IMR-90 (cell line): ENCODE data around the gene DLX1. TPM values are rescaled to one million over a fixed set of nuclear protein-coding genes. Genes with fewer than 3 reads are reported as not detected.

Experiments
- ATAC-seq: fragments of 200-7000 bp; cut with Tn5 transposase; 2 replicates; pipeline ENCODE4 v1.9.1; 2020; ENCODE audit warnings: low read depth, mild to moderate bottlenecking, moderate library complexity
- BruUV-seq: library from RNA; stranded (reverse); fragments of 400-500 nt; replicated peaks from 2 replicates; lab custom pipeline; 2021; lab: Mats Ljungman, UMichigan
- CTCF ChIA-PET: fragments of 300-600 bp; formaldehyde crosslinking; extraction: SDS; loops from one replicate; lab custom pipeline; 2021; ENCODE audit warnings: antibody characterized with exemption; lab: Yijun Ruan, JAX
- POLR2A ChIA-PET: fragments of 300-600 bp; sonication (Branson Sonifier 250); formaldehyde crosslinking; loops from one replicate; lab custom pipeline; 2022; ENCODE audit warnings: antibody characterized with exemption; ENCODE audit not compliant: unreplicated experiment; lab: Charles Lee
- DNase-seq: peaks from one replicate; pipeline ENCODE4 v3.0.0; 2013
- H2AFZ ChIP-seq: replicated peaks from 2 replicates; pipeline ENCODE3; 2013; ENCODE audit warnings: low read length, mild to moderate bottlenecking; ENCODE audit not compliant: poor library complexity
- H2AK5ac ChIP-seq: 2 replicates; pipeline ENCODE4 v1.6.1; 2013; ENCODE audit warnings: low read depth, low read length, inconsistent platforms
- H2AK9ac ChIP-seq: replicated peaks from 2 replicates; pipeline ENCODE3; 2013; ENCODE audit warnings: mild to moderate bottlenecking, low read depth, low read length, moderate library complexity; ENCODE audit not compliant: poor library complexity
- H2BK120ac ChIP-seq: 2 replicates; pipeline ENCODE4 v1.6.1; 2013; ENCODE audit warnings: low read depth, low read length, inconsistent platforms
- H2BK15ac ChIP-seq: 3 replicates; pipeline ENCODE4 v1.6.1; 2013; ENCODE audit warnings: low read depth, low read length, inconsistent platforms
- H2BK20ac ChIP-seq: 2 replicates; pipeline ENCODE4 v1.6.1; 2013; ENCODE audit warnings: low read depth, mild to moderate bottlenecking, inconsistent platforms, low read length, moderate library complexity
- H2BK5ac ChIP-seq: 2 replicates; pipeline ENCODE4 v1.6.1; 2013; ENCODE audit warnings: mild to moderate bottlenecking, low read depth, low read length, inconsistent platforms; ENCODE audit not compliant: poor library complexity, severe bottlenecking
- H3K14ac ChIP-seq: replicated peaks from 2 replicates; pipeline ENCODE4 v1.6.1; 2013; ENCODE audit warnings: low read depth, low read length, inconsistent platforms
- H3K18ac ChIP-seq: 2 replicates; pipeline ENCODE4 v1.6.1; 2013; ENCODE audit warnings: low read depth, low read length, control low read depth
- H3K23ac ChIP-seq: 2 replicates; pipeline ENCODE4 v1.6.1; 2013; ENCODE audit warnings: low read depth, low read length, inconsistent platforms
- H3K27ac ChIP-seq: 2 replicates; pipeline ENCODE4 v1.5.1; 2013; ENCODE audit warnings: mild to moderate bottlenecking, control low read depth, low read length; ENCODE audit not compliant: insufficient read depth
- H3K27me3 ChIP-seq: 2 replicates; pipeline ENCODE4 v1.6.1; 2013; ENCODE audit warnings: low read length; ENCODE audit not compliant: control insufficient read depth, insufficient read depth
- H3K36me3 ChIP-seq: 2 replicates; pipeline ENCODE4 v1.6.1; 2013; ENCODE audit warnings: low read length, mixed read lengths; ENCODE audit not compliant: control insufficient read depth, insufficient read depth
- H3K4ac ChIP-seq: 2 replicates; pipeline ENCODE4 v1.6.1; 2013; ENCODE audit warnings: low read depth, low read length, inconsistent platforms
- H3K4me1 ChIP-seq: 2 replicates; pipeline ENCODE4 v1.6.1; 2013; ENCODE audit warnings: low read length, mixed read lengths; ENCODE audit not compliant: control insufficient read depth, insufficient read depth
- H3K4me2 ChIP-seq: 2 replicates; pipeline ENCODE4 v1.6.1; 2013; ENCODE audit warnings: low read depth, mild to moderate bottlenecking, control low read depth, low read length, moderate library complexity
- H3K4me3 ChIP-seq: 2 replicates; pipeline ENCODE4 v1.5.1; 2013; ENCODE audit warnings: low read depth, mild to moderate bottlenecking, control low read depth, low read length, moderate library complexity; ENCODE audit not compliant: insufficient read depth
- H3K56ac ChIP-seq: 2 replicates; pipeline ENCODE4 v1.6.1; 2013; ENCODE audit warnings: low read length, inconsistent platforms; ENCODE audit not compliant: insufficient read depth; ENCODE audit errors: extremely low read depth
- H3K79me1 ChIP-seq, 2 experiments: 2 replicates each; pipeline ENCODE4 v1.6.1; 2013; ENCODE audit warnings: low read length in 2 of 2, inconsistent platforms in 1 of 2, low read depth in 1 of 2
- H3K9ac ChIP-seq: 2 replicates; pipeline ENCODE4 v1.6.1; 2013; ENCODE audit warnings: low read depth, low read length, control low read depth
- H3K9me1 ChIP-seq: 2 replicates; pipeline ENCODE4 v1.6.1; 2013; ENCODE audit warnings: low read length, inconsistent platforms; ENCODE audit not compliant: insufficient read depth
- H3K9me3 ChIP-seq: 2 replicates; pipeline ENCODE4 v1.6.1; 2013; ENCODE audit warnings: low read length; ENCODE audit not compliant: control insufficient read depth, insufficient read depth
- H4K20me1 ChIP-seq: 2 replicates; pipeline ENCODE4 v1.6.1; 2013; ENCODE audit warnings: low read length, inconsistent platforms; ENCODE audit not compliant: insufficient read depth
- H4K5ac ChIP-seq: 2 replicates; pipeline ENCODE4 v1.6.1; 2013; ENCODE audit warnings: mild to moderate bottlenecking, low read depth, low read length, control low read depth
- H4K8ac ChIP-seq, 2 experiments: 2 replicates each; pipeline ENCODE4 v1.6.1; 2013; ENCODE audit warnings: low read depth in 2 of 2, low read length in 2 of 2, control low read depth in 1 of 2, inconsistent platforms in 1 of 2
- H4K91ac ChIP-seq: 2 replicates; pipeline ENCODE4 v1.6.1; 2013; ENCODE audit warnings: low read depth, low read length, inconsistent platforms; ENCODE audit not compliant: insufficient read depth
- BHLHE40 ChIP-seq: fragments of 150-350 bp; IDR thresholded peaks from 2 replicates; pipeline ENCODE4 v1.6.1; 2016; ENCODE audit warnings: mild to moderate bottlenecking, low read depth, low read length
- CEBPB ChIP-seq: IDR thresholded peaks from 2 replicates; pipeline ENCODE4 v1.6.1; 2012; ENCODE audit warnings: low read depth, low read length, improper control_type of control experiment
- CHD1 ChIP-seq: IDR thresholded peaks from 2 replicates; pipeline ENCODE4 v1.6.1; 2012; ENCODE audit warnings: low read depth, low read length, improper control_type of control experiment
- ELK1 ChIP-seq: fragments of 150-350 bp; IDR thresholded peaks from 2 replicates; pipeline ENCODE4 v1.6.1; 2016; ENCODE audit warnings: low read depth, mild to moderate bottlenecking, low read length, moderate library complexity, borderline replicate concordance
- FOS ChIP-seq: fragments of 150-350 bp; IDR thresholded peaks from 2 replicates; pipeline ENCODE4 v1.6.1; 2016; ENCODE audit warnings: low read depth, low read length
- MAFK ChIP-seq: IDR thresholded peaks from 2 replicates; pipeline ENCODE4 v1.6.1; 2012; ENCODE audit warnings: low read depth, low read length, improper control_type of control experiment
- MAZ ChIP-seq: IDR thresholded peaks from 2 replicates; pipeline ENCODE4 v1.6.1; 2012; ENCODE audit warnings: low read depth, mild to moderate bottlenecking, low read length, improper control_type of control experiment, moderate library complexity, borderline replicate concordance
- MXI1 ChIP-seq: IDR thresholded peaks from 2 replicates; pipeline ENCODE4 v1.6.1; 2012; ENCODE audit warnings: low read depth, mild to moderate bottlenecking, low read length, moderate library complexity, borderline replicate concordance
- NFE2L2 ChIP-seq: fragments of 150-350 bp; IDR thresholded peaks from 2 replicates; pipeline ENCODE4 v1.6.1; 2016; ENCODE audit warnings: low read depth, mild to moderate bottlenecking, low read length
- POLR2A ChIP-seq: IDR thresholded peaks from 2 replicates; pipeline ENCODE4 v1.6.1; 2012; ENCODE audit warnings: mild to moderate bottlenecking, low read depth, low read length
- RAD21 ChIP-seq: IDR thresholded peaks from 2 replicates; pipeline ENCODE4 v1.6.1; 2012; ENCODE audit warnings: low read length, improper control_type of control experiment
- RCOR1 ChIP-seq: IDR thresholded peaks from 2 replicates; pipeline ENCODE4 v1.6.1; 2012; ENCODE audit warnings: mild to moderate bottlenecking, low read length, improper control_type of control experiment; ENCODE audit not compliant: insufficient replicate concordance
- RFX5 ChIP-seq: IDR thresholded peaks from 2 replicates; pipeline ENCODE4 v1.8.0; 2012; ENCODE audit warnings: low read depth, mild to moderate bottlenecking, low read length, moderate library complexity
- SMC3 ChIP-seq: fragments of 150-350 bp; IDR thresholded peaks from 2 replicates; pipeline ENCODE4 v1.6.1; 2016; ENCODE audit warnings: low read depth, mild to moderate bottlenecking, antibody characterized with exemption, low read length, moderate library complexity
- WGBS, 2 experiments: methylation state at CpG; one replicate each; pipeline versions ENCODE4 v1.1.5 to v1.1.7; 2013; ENCODE audit warnings: missing lambda C conversion rate in 2 of 2; ENCODE audit not compliant: insufficient read length in 1 of 2; ENCODE audit errors: extremely low coverage in 2 of 2; 5-methylcytosine and 5-hydroxymethylcytosine counted together
- dilution Hi-C: fragments of 300-500 bp; cut with HindIII; formaldehyde crosslinking; loops from one replicate; pipeline ENCODE4 v1.14.3; 2018; ENCODE audit warnings: low sequenced_read_pairs; ENCODE audit not compliant: unreplicated experiment
- in situ Hi-C: fragments of 300-500 bp; cut with MboI; formaldehyde crosslinking; loops from 3 replicates; pipeline ENCODE4 v1.14.3; 2019; ENCODE audit warnings: low sequenced_read_pairs, inconsistent platforms, mixed read lengths
- intact Hi-C: fragments of 100-400 bp; cut with micrococcal nuclease; formaldehyde crosslinking; loops from 2 replicates; pipeline ENCODE4 v1.10.0; 2022
- polyA plus RNA-seq, 3 experiments: library from polyadenylated mRNA; depleted of rRNA; stranded (reverse); fragments of >200 nt; gene quantifications; 2 replicates each; pipeline ENCODE4 v1.2.3, GENCODE V29; 2012; ENCODE audit warnings: low replicate concordance in 1 of 3
- total RNA-seq: library from RNA; depleted of rRNA; stranded (reverse); fragments of >200 nt; gene quantifications from 2 replicates; pipeline ENCODE4 v1.2.3, GENCODE V29; 2012
- TF ChIP-seq, protein P1 (sequence below): conservative IDR thresholded peaks from 2 replicates; pipeline ENCODE4 v1.5.1; 2012; ENCODE audit warnings: mild to moderate bottlenecking, low read depth, low read length, improper control_type of control experiment
- TF ChIP-seq, protein P2 (sequence below): fragments of 150-350 bp; IDR thresholded peaks from 2 replicates; pipeline ENCODE4 v1.6.1; 2017; ENCODE audit warnings: mild to moderate bottlenecking, antibody characterized with exemption, low read length, low read depth

The DLX1 gene
- total and polyA plus RNA-seq, 2 of the 4 experiments (the other 2 are of a cell fraction) = 0.36 to 2.2 TPM

- Histone ChIP-seq H2BK120ac (no peak overlapping the region), H4K5ac (no peak overlapping the region), H3K56ac (no peak overlapping the region), H2BK20ac (no peak overlapping the region), H3K4me3 (no peak overlapping the region), H3K9me3 (no peaks in the 10 kb centered on the region), H2AFZ (no peak overlapping the region), H3K27ac (no peak overlapping the region), H3K23ac (no peak overlapping the region), H2BK15ac (no peak overlapping the region), H3K14ac (no peak overlapping the region), H2AK5ac (no peak overlapping the region), H3K4me2 (no peak overlapping the region), H3K4me1 (peaks cover 2% of the 10 kb centered on the region; the same call in 1 of the 2 replicates), H3K27me3 (peaks cover 14% of the 10 kb centered on the region), H3K9ac (no peak overlapping the region), H3K18ac (no peak overlapping the region), H2BK5ac (no peak overlapping the region), H3K36me3 (no peaks in the 10 kb centered on the region), H2AK9ac (no peak overlapping the region), H4K8ac (no peak overlapping the region), H3K9me1 (no peaks in the 10 kb centered on the region), H3K79me1 (no peaks in the 10 kb centered on the region), H3K4ac (no peak overlapping the region), H4K91ac (no peak overlapping the region), H4K20me1 (no peaks in the 10 kb centered on the region)
- BruUV-seq = no TSS peak
- CTCF ChIA-PET = interaction anchor here (3.1 kb wide), 1 partner anchor 10 kb away, joined by 9 read pairs; no protein-coding TSS in a partner anchor
- DNase-seq (no peak), ATAC-seq (no peak)
- dilution Hi-C loops = no loop called here
- no CpG with 5 or more reads among the region's 2 CpGs for WGBS, 2 experiments
- no peak for TF ChIP-seq CEBPB
- TF ChIP-seq MXI1 = no peak
- TF ChIP-seq, protein P1, sequence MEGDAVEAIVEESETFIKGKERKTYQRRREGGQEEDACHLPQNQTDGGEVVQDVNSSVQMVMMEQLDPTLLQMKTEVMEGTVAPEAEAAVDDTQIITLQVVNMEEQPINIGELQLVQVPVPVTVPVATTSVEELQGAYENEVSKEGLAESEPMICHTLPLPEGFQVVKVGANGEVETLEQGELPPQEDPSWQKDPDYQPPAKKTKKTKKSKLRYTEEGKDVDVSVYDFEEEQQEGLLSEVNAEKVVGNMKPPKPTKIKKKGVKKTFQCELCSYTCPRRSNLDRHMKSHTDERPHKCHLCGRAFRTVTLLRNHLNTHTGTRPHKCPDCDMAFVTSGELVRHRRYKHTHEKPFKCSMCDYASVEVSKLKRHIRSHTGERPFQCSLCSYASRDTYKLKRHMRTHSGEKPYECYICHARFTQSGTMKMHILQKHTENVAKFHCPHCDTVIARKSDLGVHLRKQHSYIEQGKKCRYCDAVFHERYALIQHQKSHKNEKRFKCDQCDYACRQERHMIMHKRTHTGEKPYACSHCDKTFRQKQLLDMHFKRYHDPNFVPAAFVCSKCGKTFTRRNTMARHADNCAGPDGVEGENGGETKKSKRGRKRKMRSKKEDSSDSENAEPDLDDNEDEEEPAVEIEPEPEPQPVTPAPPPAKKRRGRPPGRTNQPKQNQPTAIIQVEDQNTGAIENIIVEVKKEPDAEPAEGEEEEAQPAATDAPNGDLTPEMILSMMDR = no peak
- no peak for TF ChIP-seq MAFK
- no peak for TF ChIP-seq POLR2A
- no peak for TF ChIP-seq ELK1
- no peak for TF ChIP-seq SMC3
- no peak for TF ChIP-seq NFE2L2
- TF ChIP-seq BHLHE40 = no peak
- no peak for TF ChIP-seq RFX5
- no peak for TF ChIP-seq RCOR1
- TF ChIP-seq, protein P2, sequence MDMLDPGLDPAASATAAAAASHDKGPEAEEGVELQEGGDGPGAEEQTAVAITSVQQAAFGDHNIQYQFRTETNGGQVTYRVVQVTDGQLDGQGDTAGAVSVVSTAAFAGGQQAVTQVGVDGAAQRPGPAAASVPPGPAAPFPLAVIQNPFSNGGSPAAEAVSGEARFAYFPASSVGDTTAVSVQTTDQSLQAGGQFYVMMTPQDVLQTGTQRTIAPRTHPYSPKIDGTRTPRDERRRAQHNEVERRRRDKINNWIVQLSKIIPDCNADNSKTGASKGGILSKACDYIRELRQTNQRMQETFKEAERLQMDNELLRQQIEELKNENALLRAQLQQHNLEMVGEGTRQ = no peak
- no peak for TF ChIP-seq MAZ
- TF ChIP-seq FOS = no peak
- TF ChIP-seq CHD1 = no peak
- TF ChIP-seq RAD21 = no peak
- in situ Hi-C loops = loop anchor here (10.0 kb wide), 1 partner anchor 542 kb away; no protein-coding TSS in a partner anchor
- intact Hi-C loops = no loop called here
- POLR2A ChIA-PET = no interaction called here
Observed at GRCh38 chr2:172137109-172137508, 51.8 kb downstream of the DLX1 start.
